Stimulated activated naive CD8-positive, alpha-beta T cell treated with anti-CD3 and anti-CD28 coated beads, Interleukin-15, Interleukin-2, amounts not matched to agents 100 ng/mL and 50 ng/mL, for 24 hours (primary cell): ENCODE data around the gene CCR5AS.
"Not testable (repeated sequence)": the region's sequence is repeated elsewhere in the genome, so short reads cannot be mapped to it uniquely, and the experiment has no call there.

ENCODE experiments used
- H3K27ac Mint-ChIP-seq: one replicate; pipeline ENCODE4 v1.8.0; 2021; ENCODE audit warnings: mild to moderate bottlenecking, mixed read lengths
- H3K27me3 Mint-ChIP-seq: one replicate; pipeline ENCODE4 v1.8.0; 2021; ENCODE audit warnings: mixed read lengths
- H3K36me3 Mint-ChIP-seq: one replicate; pipeline ENCODE4 v1.8.0; 2021; ENCODE audit warnings: low read depth, mixed read lengths
- H3K4me1 Mint-ChIP-seq: one replicate; pipeline ENCODE4 v1.8.0; 2021; ENCODE audit warnings: low read depth, mixed read lengths
- H3K4me3 Mint-ChIP-seq: one replicate; pipeline ENCODE4 v1.8.0; 2021; ENCODE audit warnings: mild to moderate bottlenecking, mixed read lengths
- H3K9me3 Mint-ChIP-seq: one replicate; pipeline ENCODE4 v1.8.0; 2021; ENCODE audit warnings: mixed read lengths

Gene CCR5AS

DNA sequence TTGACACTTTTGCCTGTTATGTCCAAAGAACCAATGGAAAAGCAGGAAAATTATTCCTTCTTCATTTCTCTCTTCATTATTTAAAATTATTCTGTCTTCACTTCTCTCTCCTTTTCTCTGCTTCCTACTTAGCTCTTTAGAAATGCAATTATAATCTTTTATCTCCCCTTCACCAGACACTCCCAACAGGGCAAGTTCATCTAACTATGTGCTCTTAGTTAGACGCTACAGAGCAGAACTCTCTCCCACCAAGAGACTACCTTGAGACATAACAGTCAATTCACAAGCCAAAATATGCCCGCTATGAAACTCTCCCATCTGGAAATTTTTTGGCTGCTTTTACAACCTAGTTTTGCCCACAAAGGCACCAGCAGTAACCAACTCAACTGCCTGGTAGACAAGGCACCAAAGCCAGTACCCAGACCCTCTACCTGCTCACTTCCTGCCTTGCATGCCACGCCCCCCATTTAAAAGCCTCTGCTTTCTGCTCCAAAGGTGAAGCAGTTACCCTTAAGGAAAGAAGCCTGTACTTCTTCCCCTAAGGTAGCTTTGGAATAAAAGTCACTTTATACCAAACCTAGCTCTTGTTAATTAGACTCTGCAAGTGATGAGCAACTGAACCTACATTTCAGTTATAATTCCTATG, 28.3 kb upstream of the CCR5AS start:
- no peak overlapping the region for H3K4me3 Mint-ChIP-seq
- H3K9me3 Mint-ChIP-seq, result peaks cover 12% of the 10 kb centered on the region
- H3K4me1 Mint-ChIP-seq, result peaks cover 7% of the 10 kb centered on the region
- H3K27me3 Mint-ChIP-seq, result no peaks in the 10 kb centered on the region
- peaks cover 5% of the 10 kb centered on the region for H3K36me3 Mint-ChIP-seq
- no peak overlapping the region for H3K27ac Mint-ChIP-seq

DNA sequence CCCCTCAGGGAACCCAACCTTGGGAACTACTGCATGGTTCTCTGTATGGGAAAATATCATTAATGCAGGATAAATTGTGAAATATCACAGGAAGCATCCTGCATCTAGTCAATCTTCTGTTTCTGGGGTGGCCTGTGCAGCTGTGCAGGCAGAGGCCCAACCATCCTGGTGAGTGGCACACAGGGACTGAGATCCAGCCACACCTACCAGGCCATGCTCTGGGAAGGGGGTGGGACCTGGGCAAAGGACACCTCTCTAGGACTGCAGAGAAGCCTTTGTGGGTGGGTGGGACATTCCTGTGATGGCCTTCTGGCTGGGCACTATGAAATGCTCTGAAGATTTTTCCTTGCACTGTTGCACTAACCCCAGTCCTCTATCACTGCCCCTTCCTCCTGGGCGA, 27.0 kb upstream of the CCR5AS start:
- peaks cover 5% of the 10 kb centered on the region for H3K36me3 Mint-ChIP-seq
- peaks cover 6% of the 10 kb centered on the region for H3K4me1 Mint-ChIP-seq
- no peak overlapping the region for H3K4me3 Mint-ChIP-seq
- H3K27ac Mint-ChIP-seq, result no peak overlapping the region
- peaks cover 12% of the 10 kb centered on the region for H3K9me3 Mint-ChIP-seq
- H3K27me3 Mint-ChIP-seq, result no peaks in the 10 kb centered on the region

DNA sequence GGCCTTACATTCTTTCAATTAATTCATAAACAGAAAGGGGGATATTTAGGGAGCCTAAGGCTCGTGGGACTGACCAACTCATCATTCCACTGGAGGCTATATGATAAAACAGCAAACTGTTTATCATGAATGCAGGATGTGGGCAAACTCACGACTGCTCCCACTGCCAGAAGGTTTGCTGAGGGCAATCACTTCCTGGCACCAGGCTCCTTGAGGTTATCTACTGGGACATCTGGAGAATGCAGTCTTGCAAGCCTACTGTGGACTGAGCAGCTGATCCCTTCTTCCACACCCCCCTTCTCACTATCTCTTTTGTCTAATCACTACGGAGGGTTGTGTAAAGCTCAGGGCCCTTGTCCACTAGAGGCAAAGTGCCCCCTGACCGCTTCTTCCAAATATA, 26.3 kb upstream of the CCR5AS start:
- not testable (repeated sequence) for H3K27ac Mint-ChIP-seq, H3K27me3 Mint-ChIP-seq, H3K4me3 Mint-ChIP-seq, H3K36me3 Mint-ChIP-seq, H3K4me1 Mint-ChIP-seq
- peaks cover 12% of the 10 kb centered on the region for H3K9me3 Mint-ChIP-seq

- H3K27me3 Mint-ChIP-seq, H3K4me3 Mint-ChIP-seq, H3K36me3 Mint-ChIP-seq, H3K27ac Mint-ChIP-seq, H3K4me1 Mint-ChIP-seq: not testable (repeated sequence)
- H3K9me3 Mint-ChIP-seq, result peaks cover 12% of the 10 kb centered on the region
Measured at GRCh38 chr3:46431905-46432304, 25.0 kb upstream of the CCR5AS start.

DNA sequence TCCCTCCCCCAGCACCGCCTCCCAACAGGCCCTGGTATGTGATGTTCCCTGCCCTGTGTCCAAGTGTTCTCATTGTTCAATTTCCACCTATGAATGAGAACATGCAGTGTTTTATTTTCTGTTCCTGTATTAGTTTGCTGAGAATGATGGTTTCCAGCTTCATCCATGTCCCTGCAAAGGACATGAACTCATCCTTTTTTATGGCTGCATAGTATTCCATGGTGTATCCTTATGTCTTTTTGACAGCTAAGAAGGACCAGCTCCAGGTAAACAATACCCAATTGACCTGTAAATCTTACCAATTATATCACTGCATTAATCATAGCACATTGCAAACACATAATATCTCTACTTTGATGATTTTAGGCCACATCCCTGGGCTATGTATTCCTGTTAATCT, 24.0 kb upstream of the CCR5AS start:
- H3K9me3 Mint-ChIP-seq, result peaks cover 12% of the 10 kb centered on the region
- not testable (repeated sequence) for H3K27ac Mint-ChIP-seq, H3K36me3 Mint-ChIP-seq, H3K4me1 Mint-ChIP-seq, H3K4me3 Mint-ChIP-seq, H3K27me3 Mint-ChIP-seq

DNA sequence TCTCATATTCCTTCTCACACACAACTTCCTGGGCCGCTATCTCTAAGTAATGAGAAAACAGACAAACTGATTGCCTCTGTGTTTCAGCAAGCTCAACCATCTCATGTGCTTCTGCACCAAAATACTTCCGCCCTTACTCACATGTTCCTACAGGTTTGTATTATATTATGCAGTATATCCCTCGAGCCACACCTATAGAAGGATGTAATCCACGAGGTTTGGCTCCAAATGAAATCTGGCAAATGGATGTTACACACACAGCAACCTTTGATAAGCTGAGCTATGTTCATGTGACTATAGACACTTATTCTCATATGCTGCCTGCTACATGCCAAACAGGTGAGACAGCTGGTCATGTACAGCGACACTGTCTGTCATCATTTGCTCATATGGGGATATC, 22.8 kb upstream of the CCR5AS start:
- H3K27ac Mint-ChIP-seq, result no peak overlapping the region
- peaks cover 5% of the 10 kb centered on the region for H3K36me3 Mint-ChIP-seq
- H3K27me3 Mint-ChIP-seq, result no peaks in the 10 kb centered on the region
- H3K4me1 Mint-ChIP-seq, result peaks cover 6% of the 10 kb centered on the region
- H3K9me3 Mint-ChIP-seq, result peaks cover 12% of the 10 kb centered on the region
- H3K4me3 Mint-ChIP-seq, result no peak overlapping the region

GRCh38 chr3:46429250-46429649, 22.4 kb upstream of the CCR5AS start:
- peaks cover 6% of the 10 kb centered on the region for H3K4me1 Mint-ChIP-seq
- H3K9me3 Mint-ChIP-seq, result peaks cover 12% of the 10 kb centered on the region
- H3K27me3 Mint-ChIP-seq, result no peaks in the 10 kb centered on the region
- no peak overlapping the region for H3K4me3 Mint-ChIP-seq
- no peak overlapping the region for H3K27ac Mint-ChIP-seq
- peaks cover 5% of the 10 kb centered on the region for H3K36me3 Mint-ChIP-seq

- Mint-ChIP-seq H3K4me3 (no peak overlapping the region), H3K9me3 (peaks cover 12% of the 10 kb centered on the region), H3K4me1 (peaks cover 6% of the 10 kb centered on the region), H3K27me3 (no peaks in the 10 kb centered on the region), H3K27ac (no peak overlapping the region), H3K36me3 (peaks cover 5% of the 10 kb centered on the region)
Measured at GRCh38 chr3:46427916-46428833, 21.3 kb upstream of the CCR5AS start.

GRCh38 chr3:46427404-46427803, 20.5 kb upstream of the CCR5AS start:
- H3K9me3 Mint-ChIP-seq, H3K27ac Mint-ChIP-seq, H3K4me3 Mint-ChIP-seq, H3K27me3 Mint-ChIP-seq, H3K36me3 Mint-ChIP-seq, H3K4me1 Mint-ChIP-seq: not testable (repeated sequence)

DNA sequence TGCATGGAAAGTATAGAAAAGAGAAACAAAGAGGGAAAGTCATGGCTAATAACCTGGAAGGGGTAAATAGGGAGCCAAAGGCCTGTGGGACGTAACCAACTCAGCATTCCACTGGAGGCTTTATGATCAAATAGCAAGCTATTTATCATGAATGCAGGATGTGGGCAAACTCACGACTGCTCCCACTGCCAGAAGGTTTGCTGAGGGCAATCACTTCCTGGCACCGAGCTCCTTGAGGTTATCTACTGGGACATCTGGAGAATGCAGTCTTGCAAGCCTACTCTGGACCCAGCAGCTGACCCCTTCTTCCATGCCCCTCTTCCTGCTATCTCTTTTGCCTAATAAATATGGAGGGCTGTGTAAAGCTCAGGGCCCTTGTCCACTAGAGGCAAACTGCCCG, 19.6 kb upstream of the CCR5AS start:
- H3K4me3 Mint-ChIP-seq, H3K9me3 Mint-ChIP-seq, H3K27me3 Mint-ChIP-seq, H3K4me1 Mint-ChIP-seq, H3K36me3 Mint-ChIP-seq, H3K27ac Mint-ChIP-seq: not testable (repeated sequence)

GRCh38 chr3:46423588-46423987, 16.7 kb upstream of the CCR5AS start:
- no peaks in the 10 kb centered on the region for H3K4me1 Mint-ChIP-seq
- no peak overlapping the region for H3K27ac Mint-ChIP-seq
- no peak overlapping the region for H3K4me3 Mint-ChIP-seq
- no peaks in the 10 kb centered on the region for H3K27me3 Mint-ChIP-seq
- H3K36me3 Mint-ChIP-seq, result no peaks in the 10 kb centered on the region
- no peaks in the 10 kb centered on the region for H3K9me3 Mint-ChIP-seq

DNA sequence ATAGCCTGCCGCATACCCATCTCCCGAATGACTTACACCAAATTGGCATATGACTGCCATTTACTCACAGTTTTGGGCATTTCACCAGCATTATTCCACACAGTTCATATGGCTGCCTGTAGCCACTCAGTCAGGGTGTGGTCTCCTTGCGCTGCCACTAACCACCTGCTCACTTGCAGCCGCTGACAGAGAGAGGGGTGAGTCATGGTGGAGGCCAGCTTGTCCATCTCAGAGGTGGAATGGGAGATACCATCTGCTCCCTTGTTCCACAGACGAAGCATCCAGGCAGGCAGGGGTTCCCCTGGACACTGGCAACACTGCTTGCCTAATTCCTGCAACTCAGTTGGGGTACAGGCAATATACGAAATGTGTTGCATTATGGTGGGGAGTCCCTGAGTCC, 15.8 kb upstream of the CCR5AS start:
- Mint-ChIP-seq H3K9me3 (no peaks in the 10 kb centered on the region), H3K36me3 (no peaks in the 10 kb centered on the region), H3K27ac (no peak overlapping the region), H3K4me1 (no peaks in the 10 kb centered on the region), H3K27me3 (no peaks in the 10 kb centered on the region), H3K4me3 (no peak overlapping the region)

GRCh38 chr3:46420931-46421330, 14.1 kb upstream of the CCR5AS start:
- Mint-ChIP-seq H3K27ac (no peak overlapping the region), H3K36me3 (no peaks in the 10 kb centered on the region), H3K4me1 (peaks cover 16% of the 10 kb centered on the region), H3K9me3 (no peaks in the 10 kb centered on the region), H3K27me3 (no peaks in the 10 kb centered on the region), H3K4me3 (no peak overlapping the region)

DNA sequence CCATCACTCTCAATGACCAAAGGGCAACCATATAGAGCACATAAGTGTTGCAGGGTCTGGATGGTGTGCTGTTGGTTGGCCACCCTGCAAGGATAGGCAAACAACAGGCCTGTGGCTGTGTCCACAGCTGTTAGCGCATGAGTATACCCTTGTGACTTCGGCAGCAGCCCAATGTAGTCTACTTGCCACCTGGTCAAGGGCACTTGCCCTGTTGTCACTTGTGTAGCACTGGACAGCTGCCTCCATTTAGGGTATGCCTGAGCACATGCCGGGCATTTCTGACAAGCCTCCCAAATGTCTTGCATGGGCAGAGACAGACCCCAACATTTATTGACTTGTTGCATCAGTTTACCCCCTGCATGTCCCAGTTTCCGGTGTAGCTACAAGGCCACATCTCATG, 12.9 kb upstream of the CCR5AS start:
- no peak overlapping the region for H3K27ac Mint-ChIP-seq
- H3K27me3 Mint-ChIP-seq, result no peaks in the 10 kb centered on the region
- H3K4me1 Mint-ChIP-seq, result peaks cover 21% of the 10 kb centered on the region
- no peaks in the 10 kb centered on the region for H3K36me3 Mint-ChIP-seq
- H3K4me3 Mint-ChIP-seq, result no peak overlapping the region
- no peaks in the 10 kb centered on the region for H3K9me3 Mint-ChIP-seq

DNA sequence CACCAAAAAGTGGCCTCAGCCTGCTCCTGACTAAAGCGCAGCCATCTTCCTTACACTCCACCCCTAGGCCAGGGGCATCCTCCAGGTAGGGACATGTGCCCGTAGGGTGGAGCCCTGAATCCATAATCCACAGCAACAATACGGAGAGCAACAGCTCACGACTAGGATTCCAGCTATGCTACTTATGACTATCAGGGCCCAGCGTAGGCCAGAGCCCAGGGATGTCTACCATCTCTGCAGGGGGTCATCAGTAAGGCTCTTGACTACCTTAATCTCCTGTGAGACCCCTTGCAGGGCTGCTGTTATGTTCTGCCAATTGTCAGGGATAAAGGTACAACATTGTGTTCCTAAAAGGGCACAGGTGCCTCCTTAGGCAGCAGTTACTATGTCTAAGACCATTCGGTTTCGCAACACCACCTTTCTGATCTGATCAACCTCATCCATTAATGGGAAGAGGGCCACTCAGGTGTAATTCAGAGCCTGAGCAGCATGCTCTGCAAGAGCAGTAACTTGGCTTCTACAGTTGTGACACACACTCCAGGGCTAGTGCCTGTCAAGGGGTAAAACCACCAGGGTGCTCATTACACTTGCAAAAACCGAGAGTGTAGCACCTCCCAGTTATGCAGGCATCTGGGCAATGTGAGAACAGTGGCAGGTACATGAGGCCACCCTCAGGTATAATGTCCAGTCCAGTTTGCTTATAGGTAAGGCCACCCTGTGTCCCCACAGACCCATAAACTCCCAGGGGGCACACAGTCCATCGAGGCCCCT, 11.2 kb upstream of the CCR5AS start:
- no peaks in the 10 kb centered on the region for H3K9me3 Mint-ChIP-seq
- H3K4me1 Mint-ChIP-seq, result peaks cover 21% of the 10 kb centered on the region
- no peak overlapping the region for H3K27ac Mint-ChIP-seq
- H3K4me3 Mint-ChIP-seq, result no peak overlapping the region
- H3K36me3 Mint-ChIP-seq, result no peaks in the 10 kb centered on the region
- no peaks in the 10 kb centered on the region for H3K27me3 Mint-ChIP-seq
